ENCODE data around the gene ERVH48-1. TPM values are rescaled to one million over a fixed set of nuclear protein-coding genes. Genes with fewer than 3 reads are reported as not detected.
"Not testable (repeated sequence)": the region's sequence is repeated elsewhere in the genome, so short reads cannot be mapped to it uniquely, and the experiment has no call there.

The ERVH48-1 gene
- total RNA-seq, 1 experiment from 2014 or later, result not detected

DNA sequence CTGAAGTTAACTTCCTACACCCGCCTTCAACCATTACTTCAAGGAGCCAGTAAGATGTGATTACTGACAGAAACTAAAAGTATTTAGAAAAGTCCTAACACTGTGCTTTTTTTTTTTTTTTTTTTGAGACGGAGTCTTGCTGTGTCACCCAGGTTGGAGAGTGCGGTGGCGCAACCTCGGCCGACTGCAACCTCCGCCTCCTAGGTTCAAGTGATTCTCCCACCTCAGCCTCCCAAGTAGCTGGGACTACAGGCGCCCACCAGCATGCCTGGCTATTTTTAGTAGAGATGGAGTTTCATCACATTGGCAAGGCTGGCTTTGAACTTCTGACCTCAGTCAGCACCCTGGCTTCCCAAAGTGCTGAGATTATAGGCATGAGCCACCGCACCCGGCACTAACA is 49.6 kb downstream of the ERVH48-1 start:
- in situ Hi-C loops (cut with HindIII; ENCODE audit: low pct_unique_long_range_greater_than_20kb, low sequenced_read_pairs); DNase-seq (ENCODE audit: low read depth, low spot score): not testable (repeated sequence)

DNA sequence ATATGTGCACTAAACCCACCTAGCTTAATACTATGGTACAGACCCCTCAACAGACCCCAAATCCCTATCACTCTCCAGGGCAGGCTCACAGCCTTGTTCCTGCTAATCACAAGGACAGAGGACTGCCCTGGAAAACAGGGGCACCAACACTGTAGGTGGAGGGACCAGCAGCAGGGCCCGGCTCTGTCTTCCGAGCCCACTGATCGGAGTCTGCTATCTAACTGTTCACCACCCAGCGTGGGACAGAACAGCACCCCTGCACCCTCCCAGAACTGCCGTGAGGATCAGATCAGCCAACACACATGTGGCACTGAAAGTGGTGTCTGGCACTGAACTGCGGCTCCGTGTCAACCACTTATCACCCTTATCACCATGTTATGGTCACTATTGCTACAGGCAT is 52.3 kb downstream of the ERVH48-1 start:
- no peak for DNase-seq (ENCODE audit: low read depth, low spot score)

DNA sequence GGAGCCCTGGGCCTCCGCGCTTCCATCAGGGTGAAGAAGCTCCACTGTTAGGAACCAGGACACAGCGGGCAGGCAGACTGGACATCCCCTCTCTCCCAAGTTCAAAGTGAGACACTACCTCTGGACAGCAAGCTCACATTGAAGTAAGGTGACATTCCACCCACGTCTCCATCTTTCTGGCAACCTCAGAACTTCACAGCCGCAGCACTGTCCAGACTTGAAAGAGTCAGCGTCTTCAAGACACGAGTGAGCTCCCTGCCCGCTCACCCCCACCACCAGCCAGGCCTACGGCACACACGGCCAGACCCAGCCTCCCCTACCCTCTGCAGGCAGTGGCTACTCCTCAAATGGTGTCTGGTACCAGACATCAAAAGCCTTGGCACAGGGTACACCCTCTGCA is 57.2 kb downstream of the ERVH48-1 start:
- in situ Hi-C loops (cut with HindIII; ENCODE audit: low pct_unique_long_range_greater_than_20kb, low sequenced_read_pairs), result no loop called here
- no peak for DNase-seq (ENCODE audit: low read depth, low spot score)

More for the DNA sequence above, 52.3 kb downstream of the ERVH48-1 start:
- in situ Hi-C loops (cut with HindIII; ENCODE audit: low pct_unique_long_range_greater_than_20kb, low sequenced_read_pairs), result no loop called here

Small RNA genes lying within 50 kb of the gene (small RNA-seq; reads per million reads assigned to genes)
- gene MIR5692B, result 0 reads per million in 2 experiments

Other genes starting within 250 kb of the ERVH48-1 start
- 11.3 and 13.2 TPM in 2 replicates for gene WDR4, start 46.1 kb downstream of the ERVH48-1 start, total RNA-seq (2014; rRNA removed; shearing (Covaris generic))
- gene NDUFV3, start 32.3 kb downstream of the ERVH48-1 start, total RNA-seq (2014; rRNA removed; shearing (Covaris generic)), result 44.5 and 45.8 TPM in 2 replicates
- gene PKNOX1, start 48.9 kb upstream of the ERVH48-1 start, total RNA-seq (2014; rRNA removed; shearing (Covaris generic)), result 18.5 and 21.2 TPM in 2 replicates
- 28.4 and 30.3 TPM in 2 replicates for gene CBS, start 150.2 kb upstream of the ERVH48-1 start, total RNA-seq (2014; rRNA removed; shearing (Covaris generic))
- gene U2AF1, start 181.9 kb upstream of the ERVH48-1 start, total RNA-seq (2014; rRNA removed; shearing (Covaris generic)), result 26.7 and 27.1 TPM in 2 replicates
- gene CRYAA, start 243.4 kb upstream of the ERVH48-1 start, total RNA-seq (2014; rRNA removed; shearing (Covaris generic)), result not detected in 2 replicates

Measured in SK-MEL-5 (cell line).